ENCODE results near the gene AUTS2.

The AUTS2 gene

DNA sequence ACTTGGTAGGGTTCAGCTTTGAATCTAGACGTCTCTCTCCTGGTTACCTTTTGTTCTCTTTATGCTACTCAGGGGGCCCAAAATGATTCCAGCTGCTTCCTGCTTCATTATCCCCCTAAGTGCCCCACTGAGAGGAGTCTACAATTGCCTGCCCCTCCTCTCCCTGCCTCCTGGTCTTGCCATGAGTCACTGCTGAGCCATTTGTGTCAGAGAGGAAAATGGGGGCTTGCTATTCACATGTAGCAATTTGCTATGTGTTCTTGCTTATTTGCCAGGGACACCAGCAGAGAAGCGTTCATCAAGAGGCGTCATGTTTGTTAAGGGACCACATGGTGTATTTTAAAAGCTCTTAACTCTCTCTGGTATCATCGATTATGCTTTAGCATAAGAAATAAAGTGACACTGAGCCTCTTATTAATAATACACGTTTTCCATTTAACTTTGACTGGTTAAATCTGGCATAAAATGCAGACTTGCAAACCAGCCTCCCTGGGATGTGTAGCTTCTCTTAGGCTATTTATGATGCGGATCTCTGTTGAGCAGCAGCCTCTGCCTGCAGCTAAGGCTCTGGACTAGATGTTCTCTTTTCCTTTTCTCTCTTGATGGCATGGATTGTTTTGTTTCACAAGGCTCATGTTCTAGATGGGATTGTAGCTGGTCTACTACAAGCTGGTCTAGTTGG lies 239.3 kb downstream of the AUTS2 start:
- DNase-seq (ENCODE audit: low spot score), result no peak
- TF ChIP-seq, protein P1, sequence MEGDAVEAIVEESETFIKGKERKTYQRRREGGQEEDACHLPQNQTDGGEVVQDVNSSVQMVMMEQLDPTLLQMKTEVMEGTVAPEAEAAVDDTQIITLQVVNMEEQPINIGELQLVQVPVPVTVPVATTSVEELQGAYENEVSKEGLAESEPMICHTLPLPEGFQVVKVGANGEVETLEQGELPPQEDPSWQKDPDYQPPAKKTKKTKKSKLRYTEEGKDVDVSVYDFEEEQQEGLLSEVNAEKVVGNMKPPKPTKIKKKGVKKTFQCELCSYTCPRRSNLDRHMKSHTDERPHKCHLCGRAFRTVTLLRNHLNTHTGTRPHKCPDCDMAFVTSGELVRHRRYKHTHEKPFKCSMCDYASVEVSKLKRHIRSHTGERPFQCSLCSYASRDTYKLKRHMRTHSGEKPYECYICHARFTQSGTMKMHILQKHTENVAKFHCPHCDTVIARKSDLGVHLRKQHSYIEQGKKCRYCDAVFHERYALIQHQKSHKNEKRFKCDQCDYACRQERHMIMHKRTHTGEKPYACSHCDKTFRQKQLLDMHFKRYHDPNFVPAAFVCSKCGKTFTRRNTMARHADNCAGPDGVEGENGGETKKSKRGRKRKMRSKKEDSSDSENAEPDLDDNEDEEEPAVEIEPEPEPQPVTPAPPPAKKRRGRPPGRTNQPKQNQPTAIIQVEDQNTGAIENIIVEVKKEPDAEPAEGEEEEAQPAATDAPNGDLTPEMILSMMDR (IDR thresholded peaks at IDR 0.05; ENCODE audit: extremely low read depth, missing control alignments), result no peak

DNA sequence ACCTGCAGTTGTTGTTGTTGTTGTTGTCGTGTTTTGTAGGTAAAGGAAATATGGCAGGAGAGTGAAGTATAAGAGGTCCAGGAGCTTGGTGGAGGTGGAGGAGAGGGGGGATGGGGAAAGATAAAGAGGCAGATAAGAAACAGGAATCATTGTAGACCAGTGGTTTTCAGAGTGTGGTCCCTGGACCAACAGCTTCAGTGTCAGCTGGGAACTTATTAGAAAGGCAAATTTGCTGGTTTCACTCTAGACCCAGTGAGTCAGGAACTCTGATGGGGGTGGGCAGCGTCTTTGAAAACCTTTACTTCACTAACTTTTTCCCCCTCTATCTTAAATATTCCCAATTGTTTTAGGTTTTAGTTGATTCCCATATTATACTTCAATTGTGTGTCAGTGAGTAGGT lies 241.5 kb downstream of the AUTS2 start:
- no peak for DNase-seq (ENCODE audit: low spot score)
- TF ChIP-seq, protein P1 (IDR thresholded peaks at IDR 0.05; ENCODE audit: extremely low read depth, missing control alignments), result no peak

DNA sequence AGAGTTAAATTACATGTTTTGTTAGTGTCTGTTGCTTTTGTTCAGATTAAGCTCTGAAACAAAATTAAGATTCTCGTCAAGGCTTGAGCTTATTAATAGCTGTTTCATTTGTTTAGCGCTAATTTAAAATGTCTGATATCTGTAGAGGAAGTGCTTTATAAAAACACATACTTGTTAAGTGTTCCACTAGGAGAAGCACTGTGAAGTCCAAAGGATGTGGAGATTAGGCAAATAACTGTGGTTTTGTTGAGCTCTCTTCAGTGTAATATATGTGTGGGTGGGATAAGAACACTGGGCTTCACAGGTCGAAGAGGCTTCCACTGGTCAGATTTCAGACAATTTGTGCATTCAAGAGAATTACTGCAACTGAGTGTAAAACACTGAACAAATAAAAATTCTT lies 242.0 kb downstream of the AUTS2 start:
- TF ChIP-seq, protein P1 (IDR thresholded peaks at IDR 0.05; ENCODE audit: extremely low read depth, missing control alignments), result no peak
- no peak for DNase-seq (ENCODE audit: low spot score)

DNA sequence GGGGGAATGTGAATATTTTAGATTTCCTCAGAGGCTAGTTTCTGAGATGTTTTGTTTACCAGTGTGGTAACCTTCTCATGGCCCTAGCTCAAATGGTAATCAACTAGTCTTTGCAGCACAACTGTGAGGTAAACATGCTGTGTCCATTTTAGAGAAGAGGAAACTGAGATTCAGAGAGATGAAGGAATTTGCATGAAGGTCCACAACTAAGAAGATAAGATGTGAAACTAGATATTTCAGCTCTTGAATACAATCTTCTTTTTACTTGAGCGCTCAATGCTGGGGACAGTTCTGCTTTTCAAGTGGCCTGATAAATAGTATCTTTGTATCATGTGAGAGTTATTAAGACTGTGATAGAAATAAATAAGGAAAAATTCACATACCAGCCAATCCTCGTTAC lies 245.4 kb downstream of the AUTS2 start:
- TF ChIP-seq, protein P1 (IDR thresholded peaks at IDR 0.05; ENCODE audit: extremely low read depth, missing control alignments), result no peak
- peak; percentile 24 for DNase-seq (ENCODE audit: low spot score)

DNA sequence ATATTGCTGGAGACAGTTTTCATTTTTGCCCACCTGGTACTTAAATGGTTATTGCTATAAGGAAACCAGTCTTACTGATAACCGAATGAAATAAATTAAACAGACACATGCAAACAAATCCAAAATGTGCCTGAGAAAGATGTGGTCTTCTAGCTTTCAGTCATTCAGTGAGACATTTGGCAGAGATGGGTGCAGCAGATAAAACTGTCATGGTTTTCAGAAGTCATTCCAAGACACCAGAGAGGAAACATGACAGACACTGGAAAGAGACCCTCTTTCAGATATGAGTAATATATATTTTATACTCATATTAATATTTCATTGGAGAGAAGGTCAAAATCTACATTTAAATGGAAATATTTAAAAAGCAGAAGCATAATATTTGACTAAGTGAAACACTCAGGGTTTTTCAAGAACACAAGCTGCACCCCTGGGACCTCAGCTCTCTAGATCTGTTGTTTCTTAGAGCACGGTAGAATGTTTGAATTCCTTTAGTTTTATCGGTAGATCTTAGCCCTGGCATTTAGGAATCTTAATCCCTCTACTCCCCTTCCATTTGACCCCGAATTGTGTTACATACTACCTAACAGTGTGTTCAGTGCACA lies 246.1 kb downstream of the AUTS2 start:
- DNase-seq (ENCODE audit: low spot score), result no peak
- TF ChIP-seq, protein P1 (IDR thresholded peaks at IDR 0.05; ENCODE audit: extremely low read depth, missing control alignments), result no peak

DNA sequence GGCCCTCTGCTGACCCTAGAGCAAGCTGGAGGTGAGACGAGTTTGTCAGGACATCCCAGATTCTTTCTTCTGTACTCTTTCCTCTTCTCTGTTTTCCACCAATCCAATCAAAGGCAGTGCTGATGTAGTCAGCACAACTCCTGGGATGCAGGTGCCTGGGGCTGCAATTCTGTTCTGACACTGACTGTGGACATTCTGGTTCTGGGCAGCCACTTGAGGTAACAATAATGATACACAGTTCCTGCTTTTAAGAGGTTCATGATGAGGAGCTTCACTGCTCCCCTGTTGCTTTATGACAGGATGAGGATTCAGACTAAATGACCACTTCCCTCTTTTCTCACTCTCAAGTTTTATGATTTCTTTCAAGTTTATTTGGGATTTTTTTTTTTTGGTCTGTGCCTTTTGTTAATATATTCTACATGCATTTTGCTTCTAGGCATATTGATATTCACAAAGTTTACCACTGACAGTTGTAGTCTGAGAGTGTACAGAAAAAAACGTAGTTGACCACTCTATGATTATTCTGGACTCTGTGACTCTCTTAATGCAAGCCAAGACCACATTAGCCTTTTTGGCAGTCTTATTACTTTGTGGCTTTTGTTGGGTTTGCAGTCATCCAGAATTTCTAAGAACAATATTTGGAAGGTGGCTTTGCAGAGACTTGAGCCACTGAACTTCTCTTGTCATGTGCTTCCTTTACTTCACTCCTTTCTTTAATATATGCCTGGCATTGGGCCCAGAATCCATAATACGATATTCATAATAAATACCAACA lies 247.6 kb downstream of the AUTS2 start:
- TF ChIP-seq, protein P1 (IDR thresholded peaks at IDR 0.05; ENCODE audit: extremely low read depth, missing control alignments), result no peak
- no peak for DNase-seq (ENCODE audit: low spot score)
